H9 (cell line): ENCODE measurements around the gene KEAP1. TPM values are rescaled to one million over a fixed set of nuclear protein-coding genes. Genes with fewer than 3 reads are reported as not detected.
"Not testable (repeated sequence)": the region's sequence is repeated elsewhere in the genome, so short reads cannot be mapped to it uniquely, and the experiment has no call there.

ENCODE experiments used
- DNase-seq: peaks from one replicate; pipeline ENCODE4 v3.0.0-alpha.2; 2017
- H2AFZ ChIP-seq: one replicate; pipeline ENCODE4 v1.6.1; 2013; ENCODE audit warnings: mild to moderate bottlenecking, low read length, control low read depth, moderate library complexity
- H2AK5ac ChIP-seq: 2 replicates; pipeline ENCODE4 v1.6.1; 2013; ENCODE audit warnings: low read length, control low read depth, mixed read lengths; ENCODE audit not compliant: insufficient read length
- H2BK120ac ChIP-seq: one replicate; pipeline ENCODE4 v1.6.1; 2013; ENCODE audit warnings: low read depth, mild to moderate bottlenecking, low read length, control low read depth, inconsistent platforms; ENCODE audit not compliant: poor library complexity, severe bottlenecking
- H2BK12ac ChIP-seq: 2 replicates; pipeline ENCODE4 v1.6.1; 2013; ENCODE audit warnings: low read length, control low read depth, mixed read lengths, low read depth; ENCODE audit not compliant: insufficient read length
- H2BK15ac ChIP-seq: 2 replicates; pipeline ENCODE4 v1.6.1; 2013; ENCODE audit warnings: low read depth, low read length, control low read depth
- H2BK20ac ChIP-seq: one replicate; pipeline ENCODE4 v1.6.1; 2013; ENCODE audit warnings: low read depth, mild to moderate bottlenecking, low read length, control low read depth, inconsistent platforms; ENCODE audit not compliant: poor library complexity, severe bottlenecking
- H2BK5ac ChIP-seq: 2 replicates; pipeline ENCODE4 v1.6.1; 2013; ENCODE audit warnings: low read length, control low read depth, mixed read lengths; ENCODE audit not compliant: insufficient read length
- H3K14ac ChIP-seq: 2 replicates; pipeline ENCODE4 v1.6.1; 2013; ENCODE audit warnings: low read length, control low read depth; ENCODE audit not compliant: insufficient read depth
- H3K18ac ChIP-seq: 2 replicates; pipeline ENCODE4 v1.6.1; 2013; ENCODE audit warnings: low read depth, mild to moderate bottlenecking, mixed read lengths, low read length, control low read depth; ENCODE audit not compliant: insufficient read length
- H3K23ac ChIP-seq: 2 replicates; pipeline ENCODE4 v1.6.1; 2013; ENCODE audit warnings: low read length, control low read depth, mixed read lengths, low read depth; ENCODE audit not compliant: insufficient read length
- H3K23me2 ChIP-seq: 2 replicates; pipeline ENCODE4 v1.6.1; 2013; ENCODE audit warnings: low read depth, mild to moderate bottlenecking, mixed read lengths, low read length, control low read depth; ENCODE audit not compliant: insufficient read length, poor library complexity, severe bottlenecking
- H3K27ac ChIP-seq: 2 replicates; pipeline ENCODE4 v1.5.1; 2013; ENCODE audit warnings: low read length, control low read depth, mixed read lengths, low read depth; ENCODE audit not compliant: insufficient read length
- H3K27me3 ChIP-seq: 2 replicates; pipeline ENCODE4 v1.6.1; 2013; ENCODE audit warnings: low read length, control low read depth, inconsistent platforms; ENCODE audit not compliant: insufficient read depth
- H3K4ac ChIP-seq: 2 replicates; pipeline ENCODE4 v1.6.1; 2013; ENCODE audit warnings: low read depth, mild to moderate bottlenecking, control low read depth, inconsistent platforms, low read length, moderate library complexity
- H3K4me1 ChIP-seq: 2 replicates; pipeline ENCODE4 v1.6.1; 2013; ENCODE audit warnings: low read length, control low read depth, inconsistent platforms; ENCODE audit not compliant: insufficient read depth
- H3K4me2 ChIP-seq: 2 replicates; pipeline ENCODE4 v1.6.1; 2013; ENCODE audit warnings: low read length, control low read depth, mixed read lengths; ENCODE audit not compliant: insufficient read length, insufficient read depth
- H3K56ac ChIP-seq: 2 replicates; pipeline ENCODE4 v1.6.1; 2013; ENCODE audit warnings: low read depth, mild to moderate bottlenecking, mixed read lengths, low read length, control low read depth; ENCODE audit not compliant: insufficient read length
- H3K79me1 ChIP-seq: 2 replicates; pipeline ENCODE4 v1.6.1; 2013; ENCODE audit warnings: low read depth, mild to moderate bottlenecking, moderate library complexity, low read length, control low read depth, inconsistent platforms; ENCODE audit not compliant: insufficient read depth, poor library complexity, severe bottlenecking
- H3K79me2 ChIP-seq: 2 replicates; pipeline ENCODE4 v1.6.1; 2013; ENCODE audit warnings: low read length, control low read depth, inconsistent platforms; ENCODE audit not compliant: insufficient read depth
- H3K9ac ChIP-seq: 2 replicates; pipeline ENCODE4 v1.6.1; 2013; ENCODE audit warnings: low read length, control low read depth, mixed read lengths; ENCODE audit not compliant: insufficient read length; ENCODE audit errors: extremely low read depth
- H3K9me3 ChIP-seq: one replicate; pipeline ENCODE4 v1.6.1; 2013; ENCODE audit warnings: low read depth, low read length, inconsistent platforms; ENCODE audit not compliant: control insufficient read depth
- H3T11ph ChIP-seq: one replicate; pipeline ENCODE4 v1.6.1; 2013; ENCODE audit warnings: mild to moderate bottlenecking, low read length, control low read depth, inconsistent platforms
- H4K20me1 ChIP-seq: one replicate; pipeline ENCODE4 v1.6.1; 2013; ENCODE audit not compliant: control insufficient read depth, insufficient read length, insufficient read depth
- H4K5ac ChIP-seq: 2 replicates; pipeline ENCODE4 v1.6.1; 2013; ENCODE audit warnings: low read depth, mild to moderate bottlenecking, mixed read lengths, low read length, control low read depth; ENCODE audit not compliant: insufficient read length
- H4K8ac ChIP-seq: replicated peaks from 2 replicates; pipeline ENCODE4 v1.6.1; 2013; ENCODE audit warnings: low read length, control low read depth, mixed read lengths, low read depth; ENCODE audit not compliant: insufficient read length
- H4K91ac ChIP-seq: 2 replicates; pipeline ENCODE4 v1.6.1; 2013; ENCODE audit warnings: low read depth, mild to moderate bottlenecking, moderate library complexity, mixed read lengths, low read length, control low read depth; ENCODE audit not compliant: insufficient read length
- H3K27ac Mint-ChIP-seq, 3 experiments: 2 replicates in 2 of 3; 3 replicates in 1 of 3; pipeline ENCODE4 v1.8.0; 2020 to 2021; ENCODE audit warnings: mixed read lengths in 3 of 3, mild to moderate bottlenecking in 1 of 3, moderate library complexity in 1 of 3
- H3K27me3 Mint-ChIP-seq: 2 replicates; pipeline ENCODE4 v1.8.0; 2021; ENCODE audit warnings: low read depth, mild to moderate bottlenecking, moderate library complexity, mixed read lengths
- H3K36me3 Mint-ChIP-seq, 3 experiments: 2 replicates in 2 of 3; 3 replicates in 1 of 3; pipeline ENCODE4 v1.8.0; 2020 to 2021; ENCODE audit warnings: low read depth in 3 of 3, mixed read lengths in 3 of 3; ENCODE audit not compliant: insufficient read depth in 1 of 3
- H3K4me1 Mint-ChIP-seq, 2 experiments: 2 replicates each; pipeline ENCODE4 v1.8.0; 2020; ENCODE audit warnings: mixed read lengths in 2 of 2
- H3K4me3 Mint-ChIP-seq, 2 experiments: 2 replicates in 1 of 2; 3 replicates in 1 of 2; pipeline ENCODE4 v1.8.0; 2020 to 2021; ENCODE audit warnings: mild to moderate bottlenecking in 2 of 2, mixed read lengths in 2 of 2, moderate library complexity in 1 of 2
- H3K9me3 Mint-ChIP-seq, 2 experiments: 2 replicates in 1 of 2; 3 replicates in 1 of 2; pipeline ENCODE4 v1.8.0; 2020; ENCODE audit warnings: mild to moderate bottlenecking in 2 of 2, mixed read lengths in 2 of 2, moderate library complexity in 1 of 2
- CTCF ChIP-seq: fragments of 200-600 bp; sonication (generic); conservative IDR thresholded peaks from 3 replicates; pipeline ENCODE4 v1.8.0; 2021; ENCODE audit warnings: antibody characterized with exemption, mild to moderate bottlenecking
- WGBS: extraction: QIAGEN DNeasy Blood & Tissue Kit; methylation state at CpG from one replicate; pipeline ENCODE4 v1.1.7; 2013; ENCODE audit warnings: missing lambda C conversion rate, low lambda C conversion rate, mixed read lengths; ENCODE audit not compliant: insufficient read length; ENCODE audit errors: extremely low coverage; 5-methylcytosine and 5-hydroxymethylcytosine counted together
- total RNA-seq: library from RNA; stranded (reverse); gene quantifications from 2 replicates; pipeline ENCODE4 v1.2.1, GENCODE V29; 2021

KEAP1 gene
- total RNA-seq, 1 experiment from 2014 or later: 88.7 TPM

- Histone ChIP-seq H3K9me3 (no peaks in the 10 kb centered on the region), H4K8ac (no peak overlapping the region), H4K91ac (no peak overlapping the region), H4K20me1 (no peaks in the 10 kb centered on the region), H3K23me2 (no peaks in the 10 kb centered on the region), H3K23ac (no peak overlapping the region), H3T11ph (no peak overlapping the region), H3K4me1 (no peaks in the 10 kb centered on the region), H2BK5ac (no peak overlapping the region), H3K27ac (no peak overlapping the region), H3K4ac (no peak overlapping the region), H2BK15ac (no peak overlapping the region), H3K56ac (no peak overlapping the region), H3K14ac (no peak overlapping the region), H3K79me1 (no peaks in the 10 kb centered on the region), H2AFZ (no peak overlapping the region), H3K4me2 (no peak overlapping the region), H3K9ac (no peak overlapping the region), H2BK20ac (no peak overlapping the region), H3K18ac (no peak overlapping the region), H2BK120ac (no peak overlapping the region), H4K5ac (no peak overlapping the region), H2AK5ac (no peak overlapping the region), H3K79me2 (no peaks in the 10 kb centered on the region), H3K27me3 (0 out of 2 replicates have a peak, but pooled peaks cover 4% of the 10 kb centered on the region), H2BK12ac (no peak overlapping the region)
- Mint-ChIP-seq H3K36me3 (peaks cover 0 to 9% (median 5%) of the 10 kb centered on the region in 3 experiments; a peak in 3 of 7 replicates), H3K27me3 (peaks cover 16% of the 10 kb centered on the region), H3K4me3 (peak overlapping the region in 1 of 2 experiments; percentile 9; a peak in 1 of 5 replicates), H3K27ac (no peak overlapping the region), H3K9me3 (no peaks in the 10 kb centered on the region), H3K4me1 (peaks cover 2 to 13% of the 10 kb centered on the region in 2 experiments; a peak in 3 of 4 replicates)
- no peak for DNase-seq
- no peak for TF ChIP-seq CTCF
- WGBS: 100% methylated on average over 2 of the region's 4 CpGs
Measured at GRCh38 chr19:10462557-10462956, 40.6 kb downstream of the KEAP1 start.

- WGBS: no CpG with 5 or more reads among the region's 15 CpGs
- H4K5ac ChIP-seq, H3K79me1 ChIP-seq, H3K4ac ChIP-seq, H3K23ac ChIP-seq, H2AFZ ChIP-seq, H3K79me2 ChIP-seq, H2AK5ac ChIP-seq, H2BK15ac ChIP-seq, H2BK12ac ChIP-seq, H3K27ac ChIP-seq, H4K91ac ChIP-seq, H3K9ac ChIP-seq, H3K9me3 ChIP-seq, H3K9me3 Mint-ChIP-seq, H3T11ph ChIP-seq, H3K56ac ChIP-seq, H3K23me2 ChIP-seq, DNase-seq, H3K27me3 ChIP-seq, H3K4me1 ChIP-seq, H3K27ac Mint-ChIP-seq, H4K8ac ChIP-seq, H4K20me1 ChIP-seq, H2BK120ac ChIP-seq, H3K18ac ChIP-seq, H2BK20ac ChIP-seq, H3K36me3 Mint-ChIP-seq, H2BK5ac ChIP-seq: not testable (repeated sequence)
- H3K4me3 Mint-ChIP-seq: peak overlapping the region; percentile 61 to 81
- H3K4me1 Mint-ChIP-seq: peaks cover 2 to 15% of the 10 kb centered on the region in 2 experiments; a peak in 3 of 4 replicates
- Histone ChIP-seq H3K4me2 (peak overlapping the region; percentile 51), H3K14ac (peak overlapping the region; percentile 38; the same call in 1 of the 2 replicates)
- H3K27me3 Mint-ChIP-seq: peaks cover 16% of the 10 kb centered on the region
Measured at GRCh38 chr19:10462042-10462441, 41.1 kb downstream of the KEAP1 start.
